Neural cell (in vitro differentiated cells): ENCODE results near the gene CLCNKA. TPM values are rescaled to one million over a fixed set of nuclear protein-coding genes. Genes with fewer than 3 reads are reported as not detected.

ENCODE experiments used
- H2AFZ ChIP-seq: fragments of 200-600, 300-800 bp; sonication (generic), shearing (Covaris generic); 2 replicates; pipeline ENCODE4 v1.6.0; 2014; ENCODE audit warnings: low read depth, mild to moderate bottlenecking, antibody characterized with exemption, low read length, moderate library complexity
- H3F3A ChIP-seq: fragments of 200-600 bp; shearing (Covaris generic); 2 replicates; pipeline ENCODE4 v1.6.1; 2016; ENCODE audit warnings: mild to moderate bottlenecking, moderate library complexity, mixed read lengths, antibody characterized with exemption, low read length; ENCODE audit not compliant: insufficient read depth, poor library complexity, severe bottlenecking
- H3K27ac ChIP-seq: fragments of 200-600, 300-800 bp; sonication (generic), shearing (Covaris generic); 2 replicates; pipeline ENCODE4 v1.5.1; 2014; ENCODE audit warnings: mild to moderate bottlenecking, low read length, moderate library complexity
- H3K27me3 ChIP-seq: fragments of 300-800, 200-600 bp; sonication (generic), shearing (Covaris generic); 2 replicates; pipeline ENCODE4 v1.6.0; 2014; ENCODE audit warnings: mild to moderate bottlenecking, low read depth, low read length, moderate library complexity; ENCODE audit not compliant: insufficient read depth
- H3K36me3 ChIP-seq: fragments of 300-800, 200-600 bp; sonication (generic), shearing (Covaris generic); 2 replicates; pipeline ENCODE4 v1.5.1; 2014; ENCODE audit warnings: mild to moderate bottlenecking, antibody characterized with exemption, low read length, moderate library complexity; ENCODE audit not compliant: insufficient read depth
- H3K4me2 ChIP-seq: fragments of 300-800, 200-600 bp; sonication (generic), shearing (Covaris generic); 2 replicates; pipeline ENCODE4 v1.6.0; 2014; ENCODE audit warnings: mild to moderate bottlenecking, low read length
- H3K4me3 ChIP-seq: fragments of 300-800, 200-600 bp; sonication (generic), shearing (Covaris generic); 2 replicates; pipeline ENCODE4 v1.5.1; 2014; ENCODE audit warnings: mild to moderate bottlenecking, low read length, moderate library complexity
- H3K79me2 ChIP-seq: fragments of 200-600 bp; shearing (Covaris generic); replicated peaks from 2 replicates; pipeline ENCODE4 v1.6.0; 2014; ENCODE audit warnings: mild to moderate bottlenecking, low read length, moderate library complexity; ENCODE audit not compliant: insufficient read depth
- H3K9ac ChIP-seq: fragments of 300-800, 200-600 bp; sonication (generic), shearing (Covaris generic); 2 replicates; pipeline ENCODE4 v1.6.1; 2016; ENCODE audit warnings: mild to moderate bottlenecking, low read length, mixed read lengths
- H3K9me2 ChIP-seq: fragments of 200-600 bp; shearing (Covaris generic); 2 replicates; pipeline ENCODE4 v1.6.1; 2016; ENCODE audit warnings: mild to moderate bottlenecking, low read length, mixed read lengths; ENCODE audit not compliant: insufficient read depth
- H3K9me3 ChIP-seq: fragments of 200-600, 300-800 bp; sonication (generic), shearing (Covaris generic); 2 replicates; pipeline ENCODE4 v1.6.1; 2016; ENCODE audit warnings: mild to moderate bottlenecking, mixed run types, low read length, moderate library complexity, mixed read lengths
- H4K20me1 ChIP-seq: fragments of 200-600 bp; shearing (Covaris generic); 2 replicates; pipeline ENCODE4 v1.6.1; 2016; ENCODE audit warnings: mild to moderate bottlenecking, mixed run types; ENCODE audit not compliant: insufficient read depth
- CTCF ChIP-seq: fragments of 450-650 bp; IDR thresholded peaks from 2 replicates; pipeline ENCODE4 v1.5.1; 2014; ENCODE audit warnings: antibody characterized with exemption, mild to moderate bottlenecking, moderate library complexity; ENCODE audit not compliant: poor library complexity, severe bottlenecking
- EP300 ChIP-seq: fragments of 450-650 bp; conservative IDR thresholded peaks from 2 replicates; pipeline ENCODE4 v1.6.1; 2014; ENCODE audit warnings: antibody characterized with exemption, mild to moderate bottlenecking, moderate library complexity; ENCODE audit not compliant: poor library complexity, severe bottlenecking
- EZH2 ChIP-seq: fragments of 200-600, 300-800 bp; shearing (Covaris generic), sonication (generic); IDR thresholded peaks from 2 replicates; pipeline ENCODE4 v1.6.1; 2014; ENCODE audit warnings: antibody characterized with exemption, low read length, borderline replicate concordance, mild to moderate bottlenecking; ENCODE audit not compliant: insufficient read depth, poor library complexity, severe bottlenecking
- MXI1 ChIP-seq: fragments of 450-650 bp; conservative IDR thresholded peaks from 2 replicates; pipeline ENCODE4 v1.6.1; 2014; ENCODE audit warnings: antibody characterized with exemption, mild to moderate bottlenecking; ENCODE audit not compliant: poor library complexity, severe bottlenecking
- RAD21 ChIP-seq: fragments of 450-650 bp; conservative IDR thresholded peaks from 2 replicates; pipeline ENCODE4 v1.6.1; 2014; ENCODE audit warnings: antibody characterized with exemption, mild to moderate bottlenecking, moderate library complexity
- REST ChIP-seq: IDR thresholded peaks from 2 replicates; pipeline ENCODE4 v1.6.1; 2012; ENCODE audit warnings: borderline replicate concordance
- SMC3 ChIP-seq: fragments of 450-650 bp; conservative IDR thresholded peaks from 2 replicates; pipeline ENCODE4 v1.6.1; 2014; ENCODE audit warnings: antibody characterized with exemption, mild to moderate bottlenecking, moderate library complexity; ENCODE audit not compliant: poor library complexity
- TAF1 ChIP-seq: IDR thresholded peaks from 2 replicates; pipeline ENCODE4 v1.6.1; 2012; ENCODE audit warnings: low read depth
- polyA plus RNA-seq: library from polyadenylated mRNA; depleted of rRNA; stranded (reverse); fragments of >200 nt; gene quantifications from 2 replicates; pipeline ENCODE4 v1.2.3, GENCODE V29; 2014

The CLCNKA gene
- polyA plus RNA-seq, 1 donor from 2014 or later = not detected

GRCh38 chr1:15992582-15993500, 29.0 kb upstream of the CLCNKA start:
- no peaks in the 10 kb centered on the region for H3K27me3 ChIP-seq
- H3K9me3 ChIP-seq = no peaks in the 10 kb centered on the region
- H3K9ac ChIP-seq = no peak overlapping the region
- H3K27ac ChIP-seq = no peak overlapping the region
- TF ChIP-seq EP300 (no peak), RAD21 (no peak), TAF1 (no peak), REST (no peak), SMC3 (no peak), MXI1 (no peak), CTCF (no peak)
- no peak overlapping the region for H3K4me3 ChIP-seq
- H4K20me1 ChIP-seq = no peaks in the 10 kb centered on the region
- no peaks in the 10 kb centered on the region for H3K36me3 ChIP-seq
- H3F3A ChIP-seq = no peaks in the 10 kb centered on the region
- no peaks in the 10 kb centered on the region for H3K9me2 ChIP-seq
- no peak overlapping the region for H3K4me2 ChIP-seq
- no peaks in the 10 kb centered on the region for H3K79me2 ChIP-seq
- no peak overlapping the region for H2AFZ ChIP-seq

DNA sequence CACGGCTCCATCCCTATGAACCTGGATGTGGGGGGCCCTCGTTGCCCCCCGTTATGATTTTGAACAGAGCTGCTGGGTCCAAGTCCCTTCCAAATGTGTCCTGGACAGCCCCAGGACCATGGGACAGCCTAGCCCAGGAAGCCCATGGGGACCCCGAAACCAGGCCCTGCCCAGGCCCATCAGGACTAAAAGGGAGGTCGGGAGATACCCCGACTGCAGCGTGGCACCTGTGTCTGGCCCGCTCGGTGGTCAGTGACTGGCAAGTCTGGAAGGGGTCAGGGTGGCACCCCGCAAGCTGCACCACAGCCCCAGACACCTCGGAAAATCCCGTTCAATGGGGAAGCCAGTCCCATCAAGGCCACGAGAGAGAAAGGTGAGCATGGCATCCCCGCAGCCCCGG, 28.2 kb upstream of the CLCNKA start:
- H4K20me1 ChIP-seq = no peaks in the 10 kb centered on the region
- no peak overlapping the region for H3K4me3 ChIP-seq
- H3K79me2 ChIP-seq = no peaks in the 10 kb centered on the region
- no peak overlapping the region for H3K9ac ChIP-seq
- no peak overlapping the region for H2AFZ ChIP-seq
- H3K27ac ChIP-seq = no peak overlapping the region
- no peaks in the 10 kb centered on the region for H3K9me3 ChIP-seq
- no peak for TF ChIP-seq EP300
- no peak for TF ChIP-seq SMC3
- no peak for TF ChIP-seq TAF1
- no peak for TF ChIP-seq REST
- no peak for TF ChIP-seq EZH2
- no peaks in the 10 kb centered on the region for H3K36me3 ChIP-seq
- no peak overlapping the region for H3K4me2 ChIP-seq
- no peaks in the 10 kb centered on the region for H3K9me2 ChIP-seq
- H3K27me3 ChIP-seq = no peaks in the 10 kb centered on the region
- H3F3A ChIP-seq = no peaks in the 10 kb centered on the region
